Spleen (tissue), 7 donors: Measurements from ENCODE around the gene DHX38.

ENCODE experiments used
- POLR2A ChIP-seq, 3 donors: fragments of 450-650 bp; IDR thresholded peaks; one replicate each; pipeline ENCODE4 v1.5.1; 2017; ENCODE audit warnings: antibody characterized with exemption in 3 of 3, mild to moderate bottlenecking in 1 of 3
- POLR2AphosphoS5 ChIP-seq, 3 donors: sonication (generic); formaldehyde crosslinking; IDR thresholded peaks; one replicate each; pipeline ENCODE4 v1.5.1; 2017; ENCODE audit warnings: antibody characterized with exemption in 3 of 3
- TF ChIP-seq, protein P1 (sequence below), 11 experiments: fragments of 200-600 bp in 7 of 11; fragments of 450-650 bp in 4 of 11; sonication (generic) in 4 of 11; IDR thresholded peaks in 8 of 11; conservative IDR thresholded peaks in 3 of 11; 1 replicate in 7 of 11; 2 replicates in 4 of 11; pipeline versions ENCODE4 v1.4.0 to v1.8.0; 2016 to 2021; ENCODE audit warnings: antibody characterized with exemption in 11 of 11, inconsistent platforms in 4 of 11, mild to moderate bottlenecking in 1 of 11
- donor health status: DM: no; HTN: no; CAD: no; lungs with moderate emphysema.
- donor health status: DM: no; HTN: no; CAD: no.
- donor health status: DM: no; HTN: no; CAD: no.

- TF ChIP-seq, protein P1, sequence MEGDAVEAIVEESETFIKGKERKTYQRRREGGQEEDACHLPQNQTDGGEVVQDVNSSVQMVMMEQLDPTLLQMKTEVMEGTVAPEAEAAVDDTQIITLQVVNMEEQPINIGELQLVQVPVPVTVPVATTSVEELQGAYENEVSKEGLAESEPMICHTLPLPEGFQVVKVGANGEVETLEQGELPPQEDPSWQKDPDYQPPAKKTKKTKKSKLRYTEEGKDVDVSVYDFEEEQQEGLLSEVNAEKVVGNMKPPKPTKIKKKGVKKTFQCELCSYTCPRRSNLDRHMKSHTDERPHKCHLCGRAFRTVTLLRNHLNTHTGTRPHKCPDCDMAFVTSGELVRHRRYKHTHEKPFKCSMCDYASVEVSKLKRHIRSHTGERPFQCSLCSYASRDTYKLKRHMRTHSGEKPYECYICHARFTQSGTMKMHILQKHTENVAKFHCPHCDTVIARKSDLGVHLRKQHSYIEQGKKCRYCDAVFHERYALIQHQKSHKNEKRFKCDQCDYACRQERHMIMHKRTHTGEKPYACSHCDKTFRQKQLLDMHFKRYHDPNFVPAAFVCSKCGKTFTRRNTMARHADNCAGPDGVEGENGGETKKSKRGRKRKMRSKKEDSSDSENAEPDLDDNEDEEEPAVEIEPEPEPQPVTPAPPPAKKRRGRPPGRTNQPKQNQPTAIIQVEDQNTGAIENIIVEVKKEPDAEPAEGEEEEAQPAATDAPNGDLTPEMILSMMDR (IDR thresholded peaks at IDR 0.05 in 8 of 11, conservative IDR thresholded peaks at IDR 0.05 in 3 of 11), result no peak
- TF ChIP-seq POLR2A (IDR thresholded peaks at IDR 0.05) (no peak), POLR2AphosphoS5 (IDR thresholded peaks at IDR 0.05) (no peak)
Measured at GRCh38 chr16:72162105-72162692, 68.6 kb downstream of the DHX38 start.
